Cerebellar cortex (tissue), 1 donor: ENCODE results near the gene TEAD3.

Experiments used
- DNase-seq: peaks from one replicate; pipeline ENCODE4 v3.0.0-alpha.2; 2015; ENCODE audit warnings: low spot score

TEAD3 gene

DNA sequence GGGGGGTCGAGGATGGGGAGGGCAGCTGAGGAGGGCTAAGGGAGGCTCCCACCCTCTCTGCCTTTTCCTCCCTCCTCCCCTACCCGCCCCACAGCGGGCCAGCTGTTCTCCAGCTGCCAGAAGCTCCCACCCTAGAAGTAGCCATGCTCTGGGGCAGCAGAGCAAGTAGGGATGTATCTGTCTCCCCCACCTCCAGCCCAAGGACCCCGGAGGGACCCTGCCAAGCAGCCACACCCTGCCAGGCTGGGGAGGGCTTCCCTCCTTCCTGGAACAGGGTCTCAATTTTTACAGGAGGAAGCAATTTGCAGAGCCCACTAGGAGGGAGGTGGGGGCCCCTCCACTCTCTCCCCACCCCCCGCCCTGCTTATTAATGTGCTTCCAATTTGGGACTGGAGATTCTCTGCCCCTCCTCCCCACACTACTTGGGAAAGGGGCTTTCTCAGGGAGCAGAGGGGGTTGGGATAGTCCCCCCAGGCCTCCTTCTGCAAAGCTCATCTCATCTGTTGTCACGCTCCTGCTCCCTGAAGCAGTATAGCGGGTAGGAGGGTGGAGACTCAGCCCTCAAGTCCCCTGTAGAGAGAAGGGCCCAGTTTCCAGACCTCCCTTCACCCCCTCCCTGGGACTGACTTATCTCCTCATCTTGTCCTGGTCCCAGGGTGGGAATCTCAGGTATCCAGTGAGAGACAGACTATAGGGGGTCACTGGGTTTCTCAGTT lies 4.5 kb downstream of the TEAD3 start:
- DNase-seq: no peak

GRCh38 chr6:35491558-35492257 lies 5.2 kb downstream of the TEAD3 start:
- DNase-seq: no peak

DNA sequence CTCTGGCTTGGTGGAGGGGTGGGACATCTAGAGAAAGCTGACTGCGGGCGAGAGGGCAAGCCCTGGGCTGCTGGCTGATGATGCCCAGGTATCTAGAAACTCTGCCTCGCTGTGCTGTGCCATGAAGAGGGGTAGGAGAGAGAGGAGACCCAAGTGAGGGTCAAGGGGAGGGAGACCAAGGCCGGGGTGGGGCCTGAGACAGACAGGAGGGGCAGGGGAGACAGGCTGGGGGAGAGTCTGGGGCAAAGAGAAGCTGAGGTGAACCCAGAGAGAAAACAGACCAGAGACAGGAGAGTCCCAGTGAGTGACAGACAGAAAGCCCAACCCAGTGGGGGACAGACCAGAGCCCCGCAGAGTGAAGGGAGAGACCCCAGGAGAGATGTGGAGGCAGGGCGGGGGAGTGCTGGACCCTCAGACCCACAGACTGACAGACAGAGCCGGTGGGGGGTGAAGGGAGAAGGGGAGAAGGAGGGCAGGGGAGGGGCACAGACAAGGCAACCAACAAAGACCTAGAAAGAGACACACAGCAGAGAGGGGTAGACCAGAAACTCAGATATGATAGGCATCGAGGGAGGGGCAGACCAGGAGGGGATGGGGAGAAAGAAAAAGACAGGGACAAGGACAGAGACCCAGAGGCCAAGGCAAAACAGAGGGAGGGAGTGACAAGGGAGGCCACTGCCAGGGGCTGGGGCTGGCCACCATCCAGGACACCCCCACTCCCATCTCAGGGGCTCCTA lies 5.9 kb downstream of the TEAD3 start:
- DNase-seq: no peak

DNA sequence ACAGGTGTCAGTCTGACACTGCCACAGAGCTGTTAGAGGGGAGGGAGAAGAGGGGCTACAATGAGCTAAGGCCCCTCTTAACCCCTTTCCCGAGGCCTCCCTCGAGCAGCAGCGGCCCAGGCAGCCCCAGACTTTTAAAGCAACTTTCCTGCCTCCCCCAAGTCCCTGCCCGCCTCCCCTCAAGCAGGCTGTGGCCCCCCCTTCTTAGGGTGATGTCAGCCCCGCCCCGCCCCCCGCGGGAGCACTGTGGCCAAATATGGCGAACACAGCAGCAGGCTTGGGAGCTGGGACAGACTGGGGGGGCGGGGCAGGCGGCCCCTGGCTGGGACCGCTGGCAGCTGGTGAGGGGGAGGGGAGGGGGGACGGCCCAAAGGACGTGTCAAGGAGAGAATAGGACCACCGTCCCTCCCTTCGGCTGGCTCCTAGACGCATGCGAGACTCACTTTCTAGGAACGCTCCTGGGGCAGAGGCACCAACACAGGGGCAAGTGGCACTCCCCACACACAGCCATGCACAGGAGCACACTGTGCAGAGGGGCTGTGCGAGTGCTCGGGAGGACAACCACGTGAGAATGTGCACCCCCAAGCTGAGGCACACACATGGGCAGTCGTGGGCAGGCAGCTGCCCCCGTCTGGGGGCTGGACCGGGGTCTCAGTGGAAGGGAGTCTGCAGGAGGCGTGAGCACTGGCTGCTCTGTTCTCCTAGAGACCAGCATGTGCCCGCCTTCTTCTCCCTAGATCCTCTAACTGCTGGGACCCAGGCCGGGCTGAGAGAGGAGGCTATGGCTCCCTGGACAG lies 6.7 kb downstream of the TEAD3 start:
- no peak for DNase-seq

DNA sequence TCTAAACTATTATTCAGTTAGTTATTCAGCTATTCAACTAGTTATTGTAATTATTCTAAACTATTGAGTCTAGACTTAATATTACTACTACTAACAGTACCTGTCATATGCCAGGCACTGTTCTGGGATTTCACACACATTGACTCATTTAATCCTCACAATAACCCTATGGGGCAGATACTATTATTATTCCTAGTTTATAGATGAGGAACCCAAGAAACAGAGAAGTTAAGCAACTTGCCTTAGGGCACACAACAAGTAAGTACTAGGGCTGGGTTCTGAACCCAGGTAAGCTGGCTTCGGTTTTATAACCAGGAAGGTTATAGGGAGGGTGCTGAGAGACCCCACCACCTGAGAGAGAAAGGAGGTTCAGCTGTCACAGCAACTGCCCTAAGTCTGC lies 7.8 kb downstream of the TEAD3 start:
- no peak for DNase-seq

DNA sequence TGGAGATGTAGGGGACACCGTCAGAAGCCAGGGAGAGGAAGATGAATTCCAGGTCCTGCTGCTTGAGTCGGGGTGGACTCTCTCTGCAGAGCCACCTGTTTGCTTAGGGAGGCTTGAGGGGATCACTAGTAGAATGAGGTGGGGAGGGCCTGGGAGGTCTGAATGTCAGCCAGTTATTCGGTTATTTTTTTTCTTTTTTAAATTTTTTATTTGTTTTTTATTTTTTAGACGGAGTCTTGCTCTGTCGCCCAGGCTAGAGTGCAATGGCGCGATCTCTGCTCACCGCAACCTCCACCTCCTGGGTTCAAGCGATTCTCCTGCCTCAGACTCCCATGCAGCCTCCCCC lies 8.4 kb downstream of the TEAD3 start:
- no peak for DNase-seq

DNA sequence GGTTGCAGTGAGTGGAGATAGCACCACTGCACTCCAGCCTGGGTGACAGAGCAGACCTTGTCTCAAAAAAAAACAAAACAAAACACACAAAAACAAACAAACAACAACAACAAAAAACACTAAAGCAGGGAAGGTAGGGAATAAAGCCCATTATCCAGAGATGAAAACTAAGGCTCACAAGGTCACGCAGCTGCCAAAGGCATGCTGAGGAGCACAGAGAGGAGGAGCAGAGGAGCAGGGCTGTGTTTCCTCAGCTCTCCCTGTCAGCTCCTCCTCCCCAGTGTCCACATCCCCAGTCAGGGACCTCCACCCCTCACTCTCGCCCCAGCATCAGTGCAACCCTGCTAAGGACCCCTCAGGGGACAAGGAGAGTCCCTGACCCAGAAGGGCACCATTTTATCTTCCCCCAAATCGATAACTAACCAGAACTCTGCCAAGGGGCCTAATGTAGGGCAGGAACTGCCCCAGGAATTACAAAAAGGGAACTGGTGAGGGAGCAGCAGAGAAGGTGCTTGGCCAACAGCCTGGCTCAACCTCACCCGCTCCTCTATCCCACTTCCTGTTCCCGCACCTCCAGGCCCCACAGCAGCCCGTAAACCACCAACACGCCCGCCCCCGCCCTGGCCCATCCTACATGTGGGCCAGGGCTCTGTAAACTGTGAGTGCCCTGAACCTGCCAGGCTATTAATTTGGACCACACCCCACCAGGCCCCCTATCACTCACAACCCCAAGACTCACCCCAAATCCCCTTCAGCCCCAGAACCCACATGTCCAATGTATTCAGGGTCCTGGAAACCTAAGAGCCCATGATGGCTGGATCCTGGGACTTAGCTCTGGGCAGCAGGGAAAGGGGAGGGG lies 9.0 kb downstream of the TEAD3 start:
- DNase-seq: no peak

DNA sequence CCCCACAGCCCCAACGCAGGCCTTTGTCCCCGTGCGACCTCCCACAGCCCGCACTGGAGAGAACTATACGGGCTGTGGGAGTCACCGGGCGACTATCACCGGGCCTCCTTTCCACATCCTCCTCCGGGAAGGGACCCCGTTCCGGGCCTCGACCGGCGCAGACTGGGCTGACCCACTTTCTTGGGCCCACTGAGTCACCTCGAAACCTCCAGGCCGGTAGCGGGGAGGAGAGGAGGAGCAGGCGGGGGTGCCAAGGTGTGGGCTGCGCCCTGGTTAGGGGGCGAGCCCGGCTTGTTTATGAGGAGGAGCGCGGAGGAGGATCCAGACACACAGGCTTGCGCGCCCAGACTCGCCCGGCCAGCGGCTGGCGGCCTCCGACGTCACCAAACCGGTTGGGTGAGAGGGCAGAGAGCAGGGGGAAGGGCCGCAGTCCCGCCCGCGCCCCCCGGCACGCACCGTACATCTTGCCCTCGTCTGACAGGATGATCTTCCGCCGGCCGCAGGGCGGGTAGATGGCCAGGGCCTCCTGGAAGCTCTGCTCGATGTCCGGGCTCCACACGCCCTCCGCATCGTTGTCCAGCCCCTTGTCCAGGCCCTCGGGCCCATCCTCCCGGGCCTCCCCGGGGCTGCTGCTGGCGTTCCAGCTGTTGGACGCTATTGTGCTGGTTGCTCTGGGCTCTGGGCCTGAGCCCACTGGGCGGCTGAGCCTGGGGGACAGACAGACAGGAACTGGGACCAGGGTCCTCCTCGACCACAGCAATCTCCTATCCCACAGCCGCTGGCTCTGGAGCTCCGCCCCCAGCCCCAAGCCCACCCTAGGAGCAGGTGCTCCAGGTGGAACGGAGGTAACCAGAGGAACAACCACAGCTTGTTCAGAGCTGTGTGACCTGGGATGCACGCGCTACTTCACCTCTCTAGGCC lies 10.6 kb downstream of the TEAD3 start:
- DNase-seq: no peak

DNA sequence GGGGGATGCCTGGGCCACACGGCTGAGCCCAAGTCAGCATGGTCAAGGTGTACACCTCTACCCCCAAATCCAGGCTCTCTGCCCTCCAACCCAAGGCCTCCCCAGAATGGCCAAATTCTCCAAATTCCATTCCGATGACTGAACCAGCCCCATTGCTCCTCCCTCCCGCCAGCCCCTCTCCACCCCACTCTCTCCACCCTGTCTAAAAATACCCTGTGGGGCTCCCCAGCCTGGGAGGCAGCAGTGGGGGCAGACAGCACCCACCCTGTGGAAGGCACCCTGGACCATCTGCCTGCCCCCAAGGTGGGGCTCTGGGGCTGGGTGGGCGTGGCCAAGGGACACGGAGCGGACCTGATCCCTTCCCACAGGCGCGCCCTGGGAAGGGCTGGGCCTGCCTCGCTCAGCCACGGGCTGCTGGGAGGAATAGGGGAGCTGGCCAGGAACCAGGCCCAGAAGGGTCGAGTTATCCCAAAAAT lies 11.4 kb downstream of the TEAD3 start:
- DNase-seq: no peak

DNA sequence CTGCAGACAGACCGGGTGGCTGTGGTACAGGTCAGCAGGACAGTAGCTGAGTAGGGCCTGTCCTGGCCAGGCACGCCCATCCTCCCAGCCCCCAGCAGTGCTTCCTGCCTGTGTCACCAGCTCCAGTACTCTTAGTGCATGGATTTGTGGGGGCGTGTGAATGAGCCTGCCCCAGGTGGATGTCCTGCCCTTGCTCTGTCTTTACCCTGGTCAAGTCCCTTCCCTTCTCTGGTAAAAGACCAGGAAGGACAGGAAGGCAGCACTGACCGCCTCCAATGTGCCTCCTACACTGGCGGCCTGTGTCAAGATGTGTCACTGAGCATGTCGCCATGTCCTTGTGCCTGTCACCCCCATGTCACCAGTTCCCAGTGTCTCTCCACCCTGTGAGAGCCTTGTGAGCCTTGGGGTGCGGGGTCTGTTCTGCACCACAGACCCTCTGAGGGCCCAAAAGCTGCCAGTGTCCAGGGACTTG lies 11.9 kb downstream of the TEAD3 start:
- DNase-seq: no peak

DNA sequence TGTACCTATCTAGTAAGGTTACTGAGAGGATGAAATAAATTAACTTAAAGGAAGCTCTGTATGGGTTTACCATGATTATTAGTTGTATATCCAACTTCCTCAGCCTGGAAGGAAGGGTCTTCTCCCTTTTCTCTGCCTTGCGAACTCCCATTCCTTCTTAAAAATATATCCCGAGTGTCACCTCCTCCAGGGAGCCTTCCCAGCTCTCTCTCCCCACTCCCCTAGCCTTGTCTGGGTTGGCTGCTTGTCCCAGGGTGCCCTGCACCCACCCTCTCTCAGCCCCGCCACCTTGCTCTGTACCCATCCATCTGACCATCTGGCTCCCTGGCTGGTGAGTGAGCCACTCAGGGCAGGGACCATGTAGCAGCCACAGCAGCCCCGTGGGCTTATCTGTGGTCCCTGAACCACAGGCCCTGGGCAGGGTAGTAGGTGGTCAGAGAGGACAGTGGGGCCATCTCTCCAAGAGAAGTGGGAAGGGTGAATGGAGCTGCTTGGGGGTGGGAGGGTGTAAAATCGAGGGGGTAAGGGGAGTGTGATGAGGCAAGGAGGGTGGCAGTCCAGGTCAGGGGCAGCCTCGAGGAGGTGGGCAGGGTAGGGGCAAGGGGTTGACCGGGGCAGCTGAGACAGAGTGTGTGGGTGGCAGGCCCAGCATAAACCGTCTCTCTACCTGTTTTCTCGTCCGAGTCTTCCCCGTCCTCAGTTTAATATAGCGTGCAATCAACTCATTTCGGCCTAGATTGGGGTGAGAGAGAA lies 12.8 kb downstream of the TEAD3 start:
- DNase-seq: no peak

GRCh38 chr6:35483490-35483889 lies 13.4 kb downstream of the TEAD3 start:
- DNase-seq: no peak

DNA sequence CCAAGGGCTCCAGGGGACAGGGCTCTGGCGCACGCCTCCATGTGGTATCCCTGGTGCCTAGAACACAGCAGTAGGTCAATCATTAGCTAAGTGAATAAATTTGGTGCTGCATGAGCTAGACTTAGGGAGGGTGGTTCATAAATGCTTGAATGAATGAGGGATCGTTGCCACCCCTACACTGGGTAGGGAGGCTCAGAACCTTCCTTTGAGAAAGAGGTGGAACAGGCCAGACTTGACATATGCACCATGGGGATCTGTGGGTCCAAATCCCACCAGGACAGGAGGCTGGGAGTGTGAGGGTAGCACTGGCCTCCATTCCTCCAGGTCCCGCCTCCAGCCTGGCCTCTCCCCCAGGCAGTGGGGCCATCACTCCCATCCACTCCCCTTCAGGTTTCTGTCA lies 13.8 kb downstream of the TEAD3 start:
- no peak for DNase-seq

GRCh38 chr6:35481226-35481625 lies 15.7 kb downstream of the TEAD3 start:
- no peak for DNase-seq

DNA sequence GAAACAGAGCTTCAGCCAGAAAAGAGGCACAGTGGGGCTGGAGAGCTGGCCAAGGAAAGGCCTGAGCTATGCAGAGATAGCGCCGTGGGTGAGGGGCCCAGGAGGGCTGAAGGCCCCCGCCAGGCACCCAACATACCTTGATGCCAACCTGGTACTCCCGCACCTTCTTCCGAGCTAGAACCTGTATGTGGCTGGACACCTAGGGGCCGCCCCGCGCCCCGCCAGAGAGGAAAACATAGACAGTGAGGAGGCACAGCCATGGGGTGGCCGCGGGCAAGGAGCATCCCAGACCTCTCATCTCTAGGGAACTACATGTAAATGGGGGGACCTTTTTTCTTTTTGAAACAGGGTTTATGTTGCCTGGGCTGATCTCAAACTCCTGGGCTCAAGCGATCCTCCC lies 16.7 kb downstream of the TEAD3 start:
- no peak for DNase-seq

DNA sequence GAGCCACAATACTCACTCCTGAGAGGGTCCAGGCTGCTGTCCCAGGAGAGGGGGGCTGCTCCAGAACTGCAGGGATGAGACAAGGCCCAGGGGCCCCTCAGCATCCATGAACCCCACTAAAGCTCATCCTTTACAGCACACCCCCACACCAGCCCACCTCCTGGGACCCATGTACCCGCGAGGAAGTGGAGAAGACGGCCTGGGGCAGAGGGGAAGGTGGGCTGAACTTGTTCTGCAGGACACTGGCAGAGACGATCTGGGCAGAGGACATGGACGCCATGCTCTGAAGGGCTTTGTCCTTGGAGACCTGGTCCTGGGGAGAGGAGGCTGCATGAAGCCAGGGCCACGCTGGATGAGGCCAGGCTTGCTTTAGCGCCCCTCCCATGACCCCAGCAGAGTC lies 18.6 kb downstream of the TEAD3 start:
- DNase-seq: no peak

GRCh38 chr6:35477551-35478179 lies 19.2 kb downstream of the TEAD3 start:
- no peak for DNase-seq

DNA sequence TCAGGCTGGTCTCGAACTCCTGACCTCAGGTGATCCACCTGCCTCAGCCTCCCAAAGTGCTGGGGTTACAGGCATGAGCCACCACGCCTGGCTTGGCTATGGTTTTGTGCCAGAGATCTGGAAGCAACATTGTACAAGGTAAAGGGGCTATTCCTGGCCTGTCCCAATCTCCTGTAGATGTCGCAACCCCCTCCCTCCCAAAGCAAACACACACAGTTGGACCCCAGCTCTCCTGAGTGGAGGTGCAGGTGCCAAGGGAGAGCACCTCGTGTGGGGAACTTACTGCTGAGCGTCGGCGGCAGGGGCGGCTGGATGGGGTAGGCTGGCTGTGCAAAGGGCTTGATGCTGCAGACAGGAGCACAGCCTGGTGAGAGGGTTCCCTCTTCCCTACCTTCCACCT lies 19.9 kb downstream of the TEAD3 start:
- no peak for DNase-seq

- DNase-seq: no peak
Measured at GRCh38 chr6:35476004-35476403, 20.9 kb downstream of the TEAD3 start.
